Measurements from ENCODE around the gene RUVBL1.

DNA sequence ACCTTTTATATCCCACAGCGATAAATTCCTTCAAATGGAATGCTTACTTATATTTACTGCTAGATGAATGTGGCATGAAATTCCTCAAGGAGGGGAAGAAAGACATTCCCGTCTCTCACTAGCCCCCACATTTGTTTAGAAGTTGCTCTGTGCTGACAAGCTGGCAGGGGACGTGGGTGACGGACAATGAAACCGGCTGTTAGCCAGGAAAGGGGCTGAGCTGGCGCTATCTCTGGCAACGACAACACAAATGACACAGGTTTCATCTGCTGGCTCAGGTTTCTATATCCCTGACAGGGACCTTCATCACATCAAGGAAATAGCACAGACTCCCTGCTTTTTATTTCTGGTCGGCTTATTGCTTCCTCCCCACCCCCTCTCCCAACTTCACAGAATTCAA, 15.8 kb downstream of the RUVBL1 start:
- TF ChIP-seq CTCF (conservative IDR thresholded peaks at IDR 0.05 in 1 of 2, IDR thresholded peaks at IDR 0.05 in 1 of 2; ENCODE audit: extremely low read depth in 1 of 2, insufficient read depth in 1 of 2, low read depth in 1 of 2, low read length in 2 of 2) (no peak), EZH2 (IDR thresholded peaks at IDR 0.05; ENCODE audit: borderline replicate concordance, low read length) (no peak)
